Neural cell (in vitro differentiated cells): Measurements from ENCODE around the gene EEF1AKMT2. TPM values are rescaled to one million over a fixed set of nuclear protein-coding genes. Genes with fewer than 3 reads are reported as not detected.

ENCODE experiments used
- H2AFZ ChIP-seq: fragments of 200-600, 300-800 bp; sonication (generic), shearing (Covaris generic); 2 replicates; pipeline ENCODE4 v1.6.0; 2014; ENCODE audit warnings: low read depth, mild to moderate bottlenecking, antibody characterized with exemption, low read length, moderate library complexity
- H3F3A ChIP-seq: fragments of 200-600 bp; shearing (Covaris generic); 2 replicates; pipeline ENCODE4 v1.6.1; 2016; ENCODE audit warnings: mild to moderate bottlenecking, moderate library complexity, mixed read lengths, antibody characterized with exemption, low read length; ENCODE audit not compliant: insufficient read depth, poor library complexity, severe bottlenecking
- H3K27ac ChIP-seq: fragments of 200-600, 300-800 bp; sonication (generic), shearing (Covaris generic); 2 replicates; pipeline ENCODE4 v1.5.1; 2014; ENCODE audit warnings: mild to moderate bottlenecking, low read length, moderate library complexity
- H3K27me3 ChIP-seq: fragments of 300-800, 200-600 bp; sonication (generic), shearing (Covaris generic); 2 replicates; pipeline ENCODE4 v1.6.0; 2014; ENCODE audit warnings: mild to moderate bottlenecking, low read depth, low read length, moderate library complexity; ENCODE audit not compliant: insufficient read depth
- H3K36me3 ChIP-seq: fragments of 300-800, 200-600 bp; sonication (generic), shearing (Covaris generic); 2 replicates; pipeline ENCODE4 v1.5.1; 2014; ENCODE audit warnings: mild to moderate bottlenecking, antibody characterized with exemption, low read length, moderate library complexity; ENCODE audit not compliant: insufficient read depth
- H3K4me2 ChIP-seq: fragments of 300-800, 200-600 bp; sonication (generic), shearing (Covaris generic); 2 replicates; pipeline ENCODE4 v1.6.0; 2014; ENCODE audit warnings: mild to moderate bottlenecking, low read length
- H3K4me3 ChIP-seq: fragments of 300-800, 200-600 bp; sonication (generic), shearing (Covaris generic); 2 replicates; pipeline ENCODE4 v1.5.1; 2014; ENCODE audit warnings: mild to moderate bottlenecking, low read length, moderate library complexity
- H3K79me2 ChIP-seq: fragments of 200-600 bp; shearing (Covaris generic); replicated peaks from 2 replicates; pipeline ENCODE4 v1.6.0; 2014; ENCODE audit warnings: mild to moderate bottlenecking, low read length, moderate library complexity; ENCODE audit not compliant: insufficient read depth
- H3K9ac ChIP-seq: fragments of 300-800, 200-600 bp; sonication (generic), shearing (Covaris generic); 2 replicates; pipeline ENCODE4 v1.6.1; 2016; ENCODE audit warnings: mild to moderate bottlenecking, low read length, mixed read lengths
- H3K9me2 ChIP-seq: fragments of 200-600 bp; shearing (Covaris generic); 2 replicates; pipeline ENCODE4 v1.6.1; 2016; ENCODE audit warnings: mild to moderate bottlenecking, low read length, mixed read lengths; ENCODE audit not compliant: insufficient read depth
- H3K9me3 ChIP-seq: fragments of 200-600, 300-800 bp; sonication (generic), shearing (Covaris generic); 2 replicates; pipeline ENCODE4 v1.6.1; 2016; ENCODE audit warnings: mild to moderate bottlenecking, mixed run types, low read length, moderate library complexity, mixed read lengths
- H4K20me1 ChIP-seq: fragments of 200-600 bp; shearing (Covaris generic); 2 replicates; pipeline ENCODE4 v1.6.1; 2016; ENCODE audit warnings: mild to moderate bottlenecking, mixed run types; ENCODE audit not compliant: insufficient read depth
- EP300 ChIP-seq: fragments of 450-650 bp; conservative IDR thresholded peaks from 2 replicates; pipeline ENCODE4 v1.6.1; 2014; ENCODE audit warnings: antibody characterized with exemption, mild to moderate bottlenecking, moderate library complexity; ENCODE audit not compliant: poor library complexity, severe bottlenecking
- EZH2 ChIP-seq: fragments of 200-600, 300-800 bp; shearing (Covaris generic), sonication (generic); IDR thresholded peaks from 2 replicates; pipeline ENCODE4 v1.6.1; 2014; ENCODE audit warnings: antibody characterized with exemption, low read length, borderline replicate concordance, mild to moderate bottlenecking; ENCODE audit not compliant: insufficient read depth, poor library complexity, severe bottlenecking
- MXI1 ChIP-seq: fragments of 450-650 bp; conservative IDR thresholded peaks from 2 replicates; pipeline ENCODE4 v1.6.1; 2014; ENCODE audit warnings: antibody characterized with exemption, mild to moderate bottlenecking; ENCODE audit not compliant: poor library complexity, severe bottlenecking
- POLR2AphosphoS5 ChIP-seq: IDR thresholded peaks from 2 replicates; pipeline ENCODE4 v1.6.1; 2012
- RAD21 ChIP-seq: fragments of 450-650 bp; conservative IDR thresholded peaks from 2 replicates; pipeline ENCODE4 v1.6.1; 2014; ENCODE audit warnings: antibody characterized with exemption, mild to moderate bottlenecking, moderate library complexity
- SMC3 ChIP-seq: fragments of 450-650 bp; conservative IDR thresholded peaks from 2 replicates; pipeline ENCODE4 v1.6.1; 2014; ENCODE audit warnings: antibody characterized with exemption, mild to moderate bottlenecking, moderate library complexity; ENCODE audit not compliant: poor library complexity
- TAF1 ChIP-seq: IDR thresholded peaks from 2 replicates; pipeline ENCODE4 v1.6.1; 2012; ENCODE audit warnings: low read depth
- polyA plus RNA-seq: library from polyadenylated mRNA; depleted of rRNA; stranded (reverse); fragments of >200 nt; gene quantifications from 2 replicates; pipeline ENCODE4 v1.2.3, GENCODE V29; 2014
- TF ChIP-seq, protein P1 (sequence below): fragments of 450-650 bp; IDR thresholded peaks from 2 replicates; pipeline ENCODE4 v1.5.1; 2014; ENCODE audit warnings: antibody characterized with exemption, mild to moderate bottlenecking, moderate library complexity; ENCODE audit not compliant: poor library complexity, severe bottlenecking
- TF ChIP-seq, protein P2 (sequence below): IDR thresholded peaks from 2 replicates; pipeline ENCODE4 v1.6.1; 2012; ENCODE audit warnings: borderline replicate concordance

Gene EEF1AKMT2
- polyA plus RNA-seq, 1 donor from 2014 or later, result 63.7 TPM

DNA sequence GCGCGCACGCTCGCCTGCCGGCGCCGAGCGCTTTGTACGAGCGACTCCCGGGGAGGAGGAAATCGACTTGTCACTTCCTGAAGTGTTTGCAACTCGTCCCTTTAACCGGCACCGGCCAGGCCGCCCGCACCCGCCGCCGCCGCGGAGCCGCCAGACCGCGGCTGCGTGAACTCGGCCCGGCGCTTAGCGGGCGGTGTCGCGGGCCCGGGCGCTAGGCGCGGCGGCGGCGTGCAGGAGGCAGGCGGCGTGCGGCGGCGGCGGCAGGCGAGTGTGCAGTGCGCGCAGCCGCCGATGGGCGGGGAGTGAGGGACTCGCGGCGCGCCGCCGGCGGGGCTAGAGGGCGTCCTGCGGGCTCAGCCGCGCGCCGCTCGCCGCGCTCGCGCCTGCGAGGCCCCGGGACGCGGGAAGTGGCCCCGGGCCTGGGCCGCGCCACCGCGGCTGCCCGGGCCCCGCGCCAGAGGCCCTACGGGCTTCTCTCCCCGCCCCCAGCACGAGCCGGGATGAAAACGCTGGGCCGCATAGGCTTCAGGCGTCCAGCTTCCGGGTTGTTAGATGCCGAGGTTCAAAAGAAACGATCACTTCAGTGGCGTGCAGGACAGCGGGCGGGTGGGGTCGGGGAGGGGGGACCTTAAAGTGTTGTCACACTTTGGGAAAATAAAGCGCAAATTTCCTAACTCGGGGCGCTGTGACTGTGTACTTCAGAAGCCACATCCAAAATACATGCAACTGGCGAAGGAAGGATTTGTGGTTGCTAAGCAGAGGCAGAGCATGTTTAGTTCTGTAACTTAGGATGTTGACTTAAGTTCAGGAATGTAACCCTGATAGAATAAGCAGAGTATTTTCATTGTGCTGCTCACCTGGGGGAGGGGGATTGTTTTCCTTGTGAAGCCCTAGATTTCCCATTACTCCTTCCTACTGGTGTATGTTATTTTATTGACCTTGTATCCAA lies 47.3 kb downstream of the EEF1AKMT2 start, which contains the start of gene FAM53B:
TSS of gene FAM53B (minus strand) at position 277 of the 949 bp plus-strand sequence. CDS start 37,665 bp downstream, outside the sequence.
- H3K9ac ChIP-seq, result peak within 1 kb of the TSS; percentile 76
- peak within 1 kb of the TSS; percentile 69 for H3K4me2 ChIP-seq
- no peaks in the 10 kb centered on the region for H3K9me3 ChIP-seq
- no peaks in the 10 kb centered on the region for H3K36me3 ChIP-seq
- no peaks in the 10 kb centered on the region for H4K20me1 ChIP-seq
- no peaks in the 10 kb centered on the region for H3K27me3 ChIP-seq
- H3K79me2 ChIP-seq, result peaks cover 30% of the 10 kb centered on the region
- TF ChIP-seq TAF1 (no peak), EP300 (peak; percentile 19), MXI1 (peak; percentile 58), EZH2 (no peak), POLR2AphosphoS5 (peak; percentile 26), RAD21 (no peak), SMC3 (no peak)
- TF ChIP-seq, protein P1, sequence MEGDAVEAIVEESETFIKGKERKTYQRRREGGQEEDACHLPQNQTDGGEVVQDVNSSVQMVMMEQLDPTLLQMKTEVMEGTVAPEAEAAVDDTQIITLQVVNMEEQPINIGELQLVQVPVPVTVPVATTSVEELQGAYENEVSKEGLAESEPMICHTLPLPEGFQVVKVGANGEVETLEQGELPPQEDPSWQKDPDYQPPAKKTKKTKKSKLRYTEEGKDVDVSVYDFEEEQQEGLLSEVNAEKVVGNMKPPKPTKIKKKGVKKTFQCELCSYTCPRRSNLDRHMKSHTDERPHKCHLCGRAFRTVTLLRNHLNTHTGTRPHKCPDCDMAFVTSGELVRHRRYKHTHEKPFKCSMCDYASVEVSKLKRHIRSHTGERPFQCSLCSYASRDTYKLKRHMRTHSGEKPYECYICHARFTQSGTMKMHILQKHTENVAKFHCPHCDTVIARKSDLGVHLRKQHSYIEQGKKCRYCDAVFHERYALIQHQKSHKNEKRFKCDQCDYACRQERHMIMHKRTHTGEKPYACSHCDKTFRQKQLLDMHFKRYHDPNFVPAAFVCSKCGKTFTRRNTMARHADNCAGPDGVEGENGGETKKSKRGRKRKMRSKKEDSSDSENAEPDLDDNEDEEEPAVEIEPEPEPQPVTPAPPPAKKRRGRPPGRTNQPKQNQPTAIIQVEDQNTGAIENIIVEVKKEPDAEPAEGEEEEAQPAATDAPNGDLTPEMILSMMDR, result no peak
- TF ChIP-seq, protein P2, sequence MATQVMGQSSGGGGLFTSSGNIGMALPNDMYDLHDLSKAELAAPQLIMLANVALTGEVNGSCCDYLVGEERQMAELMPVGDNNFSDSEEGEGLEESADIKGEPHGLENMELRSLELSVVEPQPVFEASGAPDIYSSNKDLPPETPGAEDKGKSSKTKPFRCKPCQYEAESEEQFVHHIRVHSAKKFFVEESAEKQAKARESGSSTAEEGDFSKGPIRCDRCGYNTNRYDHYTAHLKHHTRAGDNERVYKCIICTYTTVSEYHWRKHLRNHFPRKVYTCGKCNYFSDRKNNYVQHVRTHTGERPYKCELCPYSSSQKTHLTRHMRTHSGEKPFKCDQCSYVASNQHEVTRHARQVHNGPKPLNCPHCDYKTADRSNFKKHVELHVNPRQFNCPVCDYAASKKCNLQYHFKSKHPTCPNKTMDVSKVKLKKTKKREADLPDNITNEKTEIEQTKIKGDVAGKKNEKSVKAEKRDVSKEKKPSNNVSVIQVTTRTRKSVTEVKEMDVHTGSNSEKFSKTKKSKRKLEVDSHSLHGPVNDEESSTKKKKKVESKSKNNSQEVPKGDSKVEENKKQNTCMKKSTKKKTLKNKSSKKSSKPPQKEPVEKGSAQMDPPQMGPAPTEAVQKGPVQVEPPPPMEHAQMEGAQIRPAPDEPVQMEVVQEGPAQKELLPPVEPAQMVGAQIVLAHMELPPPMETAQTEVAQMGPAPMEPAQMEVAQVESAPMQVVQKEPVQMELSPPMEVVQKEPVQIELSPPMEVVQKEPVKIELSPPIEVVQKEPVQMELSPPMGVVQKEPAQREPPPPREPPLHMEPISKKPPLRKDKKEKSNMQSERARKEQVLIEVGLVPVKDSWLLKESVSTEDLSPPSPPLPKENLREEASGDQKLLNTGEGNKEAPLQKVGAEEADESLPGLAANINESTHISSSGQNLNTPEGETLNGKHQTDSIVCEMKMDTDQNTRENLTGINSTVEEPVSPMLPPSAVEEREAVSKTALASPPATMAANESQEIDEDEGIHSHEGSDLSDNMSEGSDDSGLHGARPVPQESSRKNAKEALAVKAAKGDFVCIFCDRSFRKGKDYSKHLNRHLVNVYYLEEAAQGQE, result no peak
- peaks cover 4% of the 10 kb centered on the region for H3F3A ChIP-seq
- H3K4me3 ChIP-seq, result peak within 1 kb of the TSS; percentile 87
- H3K9me2 ChIP-seq, result no peaks in the 10 kb centered on the region
- H2AFZ ChIP-seq, result peak within 1 kb of the TSS; percentile 10
- H3K27ac ChIP-seq, result peak within 1 kb of the TSS; percentile 59

DNA sequence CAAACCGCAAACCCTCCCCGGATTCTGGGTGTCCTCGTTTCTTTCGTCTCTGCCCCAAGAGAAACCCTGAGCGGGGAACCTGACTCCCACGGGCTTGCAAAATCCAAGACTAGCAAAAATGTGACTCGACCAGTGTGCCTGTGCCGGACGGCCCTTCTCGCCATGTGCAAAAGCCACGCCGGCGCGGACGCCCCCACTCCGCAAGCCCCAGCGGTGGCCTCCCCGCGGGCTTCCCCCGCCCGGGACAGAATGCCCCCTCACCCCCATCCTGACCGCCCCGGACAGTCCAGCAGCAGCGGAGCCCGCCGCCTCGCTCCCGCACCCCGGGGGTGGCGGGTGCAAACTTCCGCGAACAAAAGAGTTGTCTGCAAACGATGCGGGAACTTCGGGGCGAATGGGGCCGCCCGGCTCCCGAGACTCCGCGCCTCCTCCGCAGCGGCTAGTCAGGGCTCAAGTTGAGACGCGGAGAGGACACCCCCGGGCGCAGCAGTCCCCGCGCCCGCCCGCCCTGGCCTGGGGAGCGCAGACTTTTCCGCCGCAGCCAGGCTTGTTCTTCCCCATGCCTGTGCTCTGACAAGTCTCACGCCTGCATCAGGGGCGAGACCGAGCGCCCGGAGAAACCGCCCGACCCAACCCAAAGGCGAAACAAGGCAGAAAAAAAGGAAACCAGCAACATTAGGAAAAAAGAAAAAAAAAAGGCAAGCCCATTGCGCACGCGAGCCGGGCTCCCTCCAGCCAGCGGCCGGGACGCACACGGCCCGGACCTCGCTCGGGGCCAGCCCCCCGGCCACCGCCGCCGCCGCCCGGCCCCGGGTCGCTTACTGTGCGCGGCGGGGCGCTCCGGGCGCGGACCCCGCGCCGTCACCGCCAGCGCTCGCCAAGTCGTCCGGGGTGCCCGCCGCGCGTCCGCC lies 48.2 kb downstream of the EEF1AKMT2 start:
- H3K4me2 ChIP-seq, result peak overlapping the region; percentile 69
- H3K9me2 ChIP-seq, result no peaks in the 10 kb centered on the region
- H3K27me3 ChIP-seq, result no peaks in the 10 kb centered on the region
- peaks cover 4% of the 10 kb centered on the region for H4K20me1 ChIP-seq
- peaks cover 4% of the 10 kb centered on the region for H3F3A ChIP-seq
- peak overlapping the region; percentile 10 for H2AFZ ChIP-seq
- peak overlapping the region; percentile 59 for H3K27ac ChIP-seq
- H3K9me3 ChIP-seq, result no peaks in the 10 kb centered on the region
- peak overlapping the region; percentile 87 for H3K4me3 ChIP-seq
- peak; percentile 78 for TF ChIP-seq MXI1
- no peak for TF ChIP-seq SMC3
- H3K9ac ChIP-seq, result peak overlapping the region; percentile 76
- H3K36me3 ChIP-seq, result no peaks in the 10 kb centered on the region
- peaks cover 39% of the 10 kb centered on the region for H3K79me2 ChIP-seq
